Suprapubic skin (tissue), 4 donors: Measurements from ENCODE around the gene DDRGK1.

Experiments
- CTCF ChIP-seq, 2 donors: fragments of 200-600 bp in 1 of 2; fragments of 450-650 bp in 1 of 2; sonication (generic) in 1 of 2; IDR thresholded peaks; one replicate each; pipeline ENCODE4 v1.5.1; 2016 to 2019; ENCODE audit warnings: antibody characterized with exemption in 2 of 2, mild to moderate bottlenecking in 1 of 2, moderate library complexity in 1 of 2
- EP300 ChIP-seq: sonication (generic); formaldehyde crosslinking; IDR thresholded peaks from one replicate; pipeline ENCODE4 v1.6.1; 2017; ENCODE audit warnings: antibody characterized with exemption
- POLR2A ChIP-seq, 2 donors: fragments of 450-650 bp; IDR thresholded peaks; one replicate each; pipeline ENCODE4 v1.6.1; 2017; ENCODE audit warnings: antibody characterized with exemption in 2 of 2, mild to moderate bottlenecking in 2 of 2, moderate library complexity in 2 of 2
- POLR2AphosphoS5 ChIP-seq, 3 donors: sonication (generic); formaldehyde crosslinking; IDR thresholded peaks; one replicate each; pipeline ENCODE4 v1.6.1; 2017; ENCODE audit warnings: antibody characterized with exemption in 3 of 3

- TF ChIP-seq CTCF (IDR thresholded peaks at IDR 0.05) (no peak), POLR2A (IDR thresholded peaks at IDR 0.05) (no peak), POLR2AphosphoS5 (IDR thresholded peaks at IDR 0.05) (no peak), EP300 (no peak)
These were observed 8.7 kb upstream of the DDRGK1 start for GRCh38 chr20:3213226-3213625.
